AG09309 (cell line): Measurements from ENCODE around the gene PLK2.

Source experiments
- DNase-seq: peaks from one replicate; pipeline ENCODE4 v3.0.0-alpha.2; 2010; ENCODE audit warnings: low read depth
- H3K4me3 ChIP-seq: 2 replicates; pipeline ENCODE4 v1.5.1; 2011; ENCODE audit warnings: mild to moderate bottlenecking, low read depth, low read length, moderate library complexity; ENCODE audit not compliant: control insufficient read depth
- TF ChIP-seq, protein P1 (sequence below): IDR thresholded peaks from 2 replicates; pipeline ENCODE4 v1.5.1; 2011; ENCODE audit warnings: mild to moderate bottlenecking, low read depth, low read length, inconsistent platforms; ENCODE audit not compliant: insufficient read depth, control insufficient read depth; ENCODE audit errors: missing control alignments

PLK2 gene

DNA sequence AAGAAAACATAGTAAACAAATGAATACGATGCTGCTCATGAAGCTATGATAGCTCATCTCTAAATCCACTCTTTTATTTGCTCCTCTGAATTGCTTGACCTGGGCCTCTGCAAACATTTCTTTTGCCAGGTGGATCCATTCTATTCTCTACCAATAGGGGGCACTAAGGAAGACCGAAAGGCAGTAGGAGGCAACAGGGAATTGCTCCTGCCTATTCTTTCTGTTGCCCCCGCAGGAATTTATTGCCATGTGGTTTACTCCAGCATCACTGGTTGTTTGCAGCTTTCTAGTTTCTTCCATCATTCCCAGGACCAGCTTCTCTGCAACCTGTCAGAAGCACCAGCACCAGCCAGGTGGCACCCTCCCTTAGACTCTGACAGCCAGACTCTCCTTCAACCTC is 36.6 kb upstream of the PLK2 start:
- TF ChIP-seq, protein P1, sequence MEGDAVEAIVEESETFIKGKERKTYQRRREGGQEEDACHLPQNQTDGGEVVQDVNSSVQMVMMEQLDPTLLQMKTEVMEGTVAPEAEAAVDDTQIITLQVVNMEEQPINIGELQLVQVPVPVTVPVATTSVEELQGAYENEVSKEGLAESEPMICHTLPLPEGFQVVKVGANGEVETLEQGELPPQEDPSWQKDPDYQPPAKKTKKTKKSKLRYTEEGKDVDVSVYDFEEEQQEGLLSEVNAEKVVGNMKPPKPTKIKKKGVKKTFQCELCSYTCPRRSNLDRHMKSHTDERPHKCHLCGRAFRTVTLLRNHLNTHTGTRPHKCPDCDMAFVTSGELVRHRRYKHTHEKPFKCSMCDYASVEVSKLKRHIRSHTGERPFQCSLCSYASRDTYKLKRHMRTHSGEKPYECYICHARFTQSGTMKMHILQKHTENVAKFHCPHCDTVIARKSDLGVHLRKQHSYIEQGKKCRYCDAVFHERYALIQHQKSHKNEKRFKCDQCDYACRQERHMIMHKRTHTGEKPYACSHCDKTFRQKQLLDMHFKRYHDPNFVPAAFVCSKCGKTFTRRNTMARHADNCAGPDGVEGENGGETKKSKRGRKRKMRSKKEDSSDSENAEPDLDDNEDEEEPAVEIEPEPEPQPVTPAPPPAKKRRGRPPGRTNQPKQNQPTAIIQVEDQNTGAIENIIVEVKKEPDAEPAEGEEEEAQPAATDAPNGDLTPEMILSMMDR = no peak
- no peak overlapping the region for H3K4me3 ChIP-seq
- no peak for DNase-seq

DNA sequence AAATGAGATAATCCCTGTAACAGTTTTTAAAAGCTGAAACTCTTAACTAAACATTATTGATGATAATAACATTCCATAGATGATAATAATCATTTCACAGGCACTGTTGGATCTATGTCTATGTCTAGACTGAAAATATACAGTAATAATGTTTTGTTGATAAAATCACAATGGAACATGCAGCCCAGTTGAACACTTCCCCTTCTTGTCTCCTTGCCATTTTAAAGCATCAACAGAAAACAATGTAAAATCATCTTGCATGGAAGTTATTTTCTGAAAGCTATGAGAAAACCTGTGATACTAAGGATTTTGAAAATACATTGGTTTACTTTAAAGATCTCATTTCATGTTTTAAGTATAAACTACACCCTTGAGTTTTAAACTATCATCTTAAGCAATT is 33.3 kb upstream of the PLK2 start:
- H3K4me3 ChIP-seq = no peak overlapping the region
- TF ChIP-seq, protein P1 = no peak
- DNase-seq = no peak

GRCh38 chr5:58491216-58491892 is 31.5 kb upstream of the PLK2 start, which contains the start of gene GAPT:
Gene GAPT, plus strand, starts transcription at chr5:58491435. Its CDS starts 3,102 bp downstream, at chr5:58494537.
- TF ChIP-seq, protein P1 = no peak
- DNase-seq = no peak
- no peak within 1 kb of the TSS for H3K4me3 ChIP-seq

- no peak overlapping the region for H3K4me3 ChIP-seq
- DNase-seq = no peak
- TF ChIP-seq, protein P1 = no peak
Observed at GRCh38 chr5:58490402-58491050, 30.6 kb upstream of the PLK2 start.

- DNase-seq = no peak
- H3K4me3 ChIP-seq = no peak overlapping the region
- TF ChIP-seq, protein P1 = no peak
Observed at GRCh38 chr5:58486290-58486689, 26.4 kb upstream of the PLK2 start.

DNA sequence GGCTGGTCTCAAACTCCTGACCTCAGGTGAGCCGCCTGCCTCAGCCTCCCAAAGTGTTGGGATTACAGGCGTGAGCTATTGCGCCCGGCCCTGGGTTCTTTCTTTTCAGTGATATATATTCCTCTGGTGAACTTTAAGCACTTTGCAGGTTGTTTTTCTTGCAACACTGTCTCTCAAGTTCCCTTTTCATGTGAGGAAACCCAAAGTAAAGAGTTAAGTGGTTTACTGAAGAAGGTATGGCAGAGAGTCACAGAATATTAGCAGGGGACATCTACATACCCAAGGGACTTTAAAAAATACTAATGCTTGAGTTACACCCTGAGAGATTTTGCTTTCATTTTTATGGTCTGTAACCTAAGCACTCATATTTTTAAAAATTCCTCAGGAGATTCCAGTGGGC is 24.6 kb upstream of the PLK2 start:
- DNase-seq = no peak
- H3K4me3 ChIP-seq = no peak overlapping the region
- TF ChIP-seq, protein P1 = no peak
